GM06990 (cell line): ENCODE results near the gene DGKD.

Experiments used
- DNase-seq: peaks from one replicate; pipeline ENCODE4 v3.0.0-alpha.2; 2011; ENCODE audit not compliant: insufficient read length; ENCODE audit errors: extremely low read depth
- H3K27me3 ChIP-seq: replicated peaks from 2 replicates; pipeline ENCODE4 v1.6.0; 2011; ENCODE audit warnings: low read length; ENCODE audit not compliant: control insufficient read depth, insufficient read depth
- H3K36me3 ChIP-seq: 2 replicates; pipeline ENCODE4 v1.5.1; 2011; ENCODE audit warnings: low read length; ENCODE audit not compliant: control insufficient read depth, insufficient read depth
- H3K4me3 ChIP-seq: replicated peaks from 2 replicates; pipeline ENCODE4 v1.5.1; 2011; ENCODE audit warnings: low read depth, mild to moderate bottlenecking, control low read depth, low read length
- CTCF ChIP-seq: IDR thresholded peaks from 2 replicates; pipeline ENCODE4 v1.5.1; 2011; ENCODE audit warnings: low read length, control low read depth, mild to moderate bottlenecking, inconsistent platforms; ENCODE audit not compliant: insufficient read depth, poor library complexity, severe bottlenecking

DGKD gene

DNA sequence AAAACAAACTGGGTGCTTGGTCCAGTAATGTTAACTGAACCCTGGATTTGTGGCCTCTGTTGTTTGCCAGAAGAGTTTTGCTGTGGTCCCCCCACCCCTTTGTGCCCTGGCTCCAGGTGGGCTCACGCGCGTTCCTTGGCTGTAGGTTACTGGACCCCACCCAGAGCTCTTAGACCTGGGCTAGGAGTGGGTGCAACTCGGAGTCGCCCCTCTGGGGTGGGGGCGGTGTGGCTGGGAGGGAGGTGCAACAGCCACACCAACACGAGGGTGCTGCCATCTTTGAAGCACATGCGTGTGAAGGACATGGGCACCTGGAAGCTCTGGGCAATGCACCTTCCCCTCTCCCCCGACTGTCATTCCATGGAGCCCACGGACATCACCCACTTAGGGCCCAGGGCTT is 119.6 kb downstream of the DGKD start:
- no peak for DNase-seq
- Histone ChIP-seq H3K27me3 (no peaks in the 10 kb centered on the region), H3K36me3 (peaks cover 34% of the 10 kb centered on the region), H3K4me3 (no peak overlapping the region)
- no peak for TF ChIP-seq CTCF

GRCh38 chr2:233474308-233475160 is 120.2 kb downstream of the DGKD start:
- no peak for TF ChIP-seq CTCF
- DNase-seq: no peak

GRCh38 chr2:233476063-233476410 is 121.7 kb downstream of the DGKD start:
- no peaks in the 10 kb centered on the region for H3K27me3 ChIP-seq
- peaks cover 19% of the 10 kb centered on the region for H3K36me3 ChIP-seq
- DNase-seq: no peak
- no peak overlapping the region for H3K4me3 ChIP-seq
- no peak for TF ChIP-seq CTCF

More at GRCh38 chr2:233474308-233475160, 120.2 kb downstream of the DGKD start:
- Histone ChIP-seq H3K27me3 (no peaks in the 10 kb centered on the region), H3K4me3 (no peak overlapping the region), H3K36me3 (peaks cover 28% of the 10 kb centered on the region)

DNA sequence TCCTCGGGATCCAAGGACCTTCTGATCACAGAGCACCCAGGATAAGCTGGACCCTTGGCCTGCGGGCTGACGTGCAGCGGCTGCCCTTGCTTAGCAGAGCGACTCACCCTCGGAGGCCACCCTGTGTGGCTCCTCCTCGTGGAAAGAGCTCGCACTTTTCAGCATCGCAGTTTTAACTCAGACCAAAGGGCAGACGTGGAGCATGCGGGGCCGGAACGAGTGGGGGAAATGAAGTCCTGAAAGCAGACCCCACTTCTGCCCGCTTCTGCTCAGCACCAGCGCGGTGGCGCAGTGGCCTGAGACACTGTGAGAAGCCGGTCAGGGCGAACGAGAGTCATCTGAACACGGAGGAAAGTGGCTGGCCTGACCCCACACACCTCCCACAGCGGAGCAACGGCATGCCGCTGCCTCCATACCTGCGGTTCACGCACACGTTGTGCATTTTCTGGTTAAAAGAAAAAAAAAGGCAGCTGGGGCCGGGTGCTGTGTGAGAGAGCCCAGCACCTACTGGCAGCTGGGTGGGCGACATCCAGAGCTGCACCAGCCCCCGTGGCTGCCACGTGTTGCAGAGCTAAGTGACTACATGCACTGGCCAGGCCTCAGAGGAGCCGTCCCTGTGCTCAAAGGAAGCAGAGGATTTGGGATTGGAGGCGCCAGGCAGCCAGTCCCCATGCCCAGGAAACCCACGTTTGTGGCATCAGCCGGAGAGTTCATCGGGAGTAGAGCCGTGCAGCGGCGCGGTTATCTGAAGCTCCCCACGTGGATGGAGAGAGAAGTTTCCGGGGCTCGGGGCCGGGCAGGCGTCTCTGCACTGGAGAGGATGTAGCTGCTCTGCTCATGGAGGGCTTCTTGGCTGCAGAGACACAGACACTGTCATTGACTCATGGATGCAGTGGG is 122.6 kb downstream of the DGKD start:
- Histone ChIP-seq H3K36me3 (peaks cover 15% of the 10 kb centered on the region), H3K4me3 (no peak overlapping the region), H3K27me3 (no peaks in the 10 kb centered on the region)
- no peak for DNase-seq
- no peak for TF ChIP-seq CTCF

DNA sequence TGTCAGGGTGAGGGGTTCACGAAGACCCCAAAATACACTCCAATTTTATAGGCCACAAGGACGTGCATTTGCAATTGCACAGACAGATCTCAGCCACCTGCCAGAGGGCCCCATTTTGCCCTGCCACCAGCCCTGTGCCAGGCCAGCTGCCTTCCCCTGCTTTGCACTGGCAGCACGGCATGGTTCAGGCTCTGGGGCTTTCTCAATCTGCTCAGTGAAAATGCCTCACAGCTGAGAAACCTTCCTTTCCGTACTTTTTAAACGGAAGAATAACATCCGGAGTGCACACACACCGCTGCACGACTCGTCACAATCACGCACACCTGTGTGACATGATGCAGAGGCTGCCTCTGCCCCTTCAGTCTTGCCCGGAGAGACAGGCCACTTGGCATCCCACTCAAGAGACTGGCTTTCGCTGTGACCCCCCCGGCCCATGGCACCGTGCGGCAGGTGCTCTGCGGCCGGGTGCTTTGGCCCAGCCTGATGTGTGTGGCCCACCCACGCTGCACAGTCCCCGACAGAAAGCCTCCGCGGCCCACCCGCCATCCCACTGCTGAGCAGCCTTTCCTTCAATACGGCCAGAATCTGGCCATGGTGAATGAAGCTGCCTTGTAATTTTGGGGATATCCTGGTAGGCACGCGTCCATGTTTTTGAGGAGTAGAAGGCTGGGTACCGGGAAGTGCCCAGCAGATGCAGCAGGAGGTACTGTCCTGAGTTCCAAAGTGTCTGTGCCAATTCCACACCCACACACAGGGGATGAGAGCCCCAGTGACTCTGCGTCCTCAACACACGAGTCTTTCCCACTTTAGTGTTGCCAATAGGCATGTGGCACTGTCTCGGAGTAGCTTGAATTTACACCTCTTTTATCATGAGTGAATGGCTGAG is 123.5 kb downstream of the DGKD start:
- no peak overlapping the region for H3K4me3 ChIP-seq
- H3K27me3 ChIP-seq: no peaks in the 10 kb centered on the region
- DNase-seq: no peak
- no peak for TF ChIP-seq CTCF
- peaks cover 15% of the 10 kb centered on the region for H3K36me3 ChIP-seq
